ELR (cell line): Measurements from ENCODE around the gene PLTP.
A peak's percentile ranks its signal among the peaks of the same experiment; 100 is the strongest.

Experiments used
- DNase-seq: peaks from one replicate; pipeline ENCODE4 v3.0.0-alpha.2; 2015; ENCODE audit warnings: low read depth

Gene PLTP

DNA sequence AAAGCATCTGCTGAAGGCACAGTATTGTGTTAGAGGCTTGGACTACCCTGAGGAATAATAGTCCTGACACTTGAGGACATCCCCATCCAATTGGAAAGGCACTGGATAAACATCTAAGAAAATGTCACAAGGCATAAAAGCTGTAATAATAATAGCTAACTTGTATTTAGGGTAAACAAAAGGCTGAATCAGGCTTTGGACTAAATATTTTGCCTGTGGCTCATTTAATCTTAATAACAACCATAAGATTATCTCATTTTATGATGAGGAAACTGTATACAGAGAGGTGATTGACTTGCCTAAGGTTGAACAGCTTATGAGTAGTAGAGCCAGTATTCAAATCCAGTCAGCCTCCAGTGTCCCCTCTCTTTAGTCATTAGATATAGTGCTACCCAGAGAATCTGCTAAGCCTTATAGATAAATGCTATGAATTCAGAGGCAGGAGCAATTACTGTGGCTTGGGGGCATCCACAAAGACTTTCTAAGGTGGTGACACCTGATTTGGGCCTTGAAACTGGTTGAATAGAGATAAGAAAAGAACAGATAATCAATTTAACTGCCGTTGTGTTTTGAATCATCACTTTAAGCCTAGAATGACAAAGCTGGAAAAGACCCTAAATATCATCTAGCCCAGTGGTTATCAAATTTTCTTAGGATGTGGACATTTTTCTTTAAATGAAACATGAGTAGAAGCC is 38.4 kb downstream of the PLTP start:
- peak; percentile 63 for DNase-seq

DNA sequence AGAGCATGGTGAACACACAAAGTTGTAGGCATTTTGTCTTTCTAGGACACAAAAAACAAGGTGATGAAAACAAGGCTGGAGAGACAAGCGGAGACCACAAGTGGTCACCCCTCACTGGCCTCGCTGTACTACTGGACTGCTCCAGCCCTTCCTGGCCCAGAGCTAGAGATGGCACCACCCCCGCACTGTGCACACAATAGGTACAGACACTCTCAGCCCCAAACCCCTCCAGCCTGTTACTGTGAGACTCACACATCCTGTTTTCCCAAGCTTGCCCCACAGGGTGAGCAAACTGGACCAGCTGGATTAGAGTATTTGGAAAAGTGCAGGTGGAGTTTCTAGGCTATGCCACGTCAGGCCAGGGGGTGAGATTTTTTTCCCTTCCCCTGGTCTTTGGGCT is 39.3 kb downstream of the PLTP start:
- DNase-seq: no peak

GRCh38 chr20:45867819-45868176 is 44.2 kb downstream of the PLTP start:
- peak; percentile 88 for DNase-seq

DNA sequence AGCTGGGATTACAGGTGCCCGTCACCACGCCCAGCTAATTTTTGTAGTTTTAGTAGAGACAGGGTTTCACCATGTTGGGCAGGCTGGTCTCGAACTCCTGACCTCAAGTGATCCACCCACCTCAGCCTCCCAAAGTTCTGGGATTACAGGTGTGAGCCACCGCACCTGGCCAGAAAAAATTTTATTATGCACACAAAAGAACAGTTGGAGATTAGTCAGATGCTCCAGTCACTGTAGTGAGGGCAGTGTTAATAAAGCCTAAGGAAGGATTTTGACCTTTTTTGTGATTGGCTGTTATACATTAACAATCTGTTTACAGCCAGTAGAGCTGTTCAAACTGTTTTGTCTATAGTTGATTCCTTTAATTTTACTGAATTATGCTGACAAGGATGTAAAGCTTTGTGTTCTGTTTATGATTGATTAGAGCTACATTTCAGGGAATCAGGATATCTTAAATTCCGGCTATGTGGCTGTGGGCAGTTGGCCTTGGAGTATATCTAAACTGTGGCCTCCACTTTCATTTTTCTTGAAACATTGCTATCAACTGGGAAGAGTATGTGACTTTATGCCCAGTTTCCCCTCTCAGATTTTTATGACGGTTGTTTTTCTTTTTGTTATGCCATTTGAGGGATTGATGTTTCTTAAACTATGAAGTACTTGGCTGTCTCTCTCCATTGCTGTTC is 44.7 kb downstream of the PLTP start:
- no peak for DNase-seq

DNA sequence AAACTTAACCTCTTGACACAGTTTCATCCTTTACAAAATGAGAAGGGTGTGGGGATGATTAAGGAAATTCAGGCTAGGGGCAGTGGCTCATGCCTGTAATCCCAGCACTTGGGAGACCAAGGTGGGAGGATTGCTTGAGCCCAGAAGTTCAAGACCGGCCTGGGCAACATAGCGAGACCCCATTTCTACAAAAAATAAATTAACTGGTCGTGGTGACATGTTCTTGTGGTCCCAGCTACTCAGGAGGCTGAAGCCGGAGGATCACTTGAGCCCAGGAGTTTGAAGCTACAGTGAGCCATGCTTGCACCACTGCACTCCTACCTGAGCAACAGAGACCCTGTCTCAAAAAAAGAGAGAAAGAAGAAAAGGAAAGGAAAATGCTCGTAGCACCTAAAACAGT is 45.5 kb downstream of the PLTP start:
- no peak for DNase-seq

DNA sequence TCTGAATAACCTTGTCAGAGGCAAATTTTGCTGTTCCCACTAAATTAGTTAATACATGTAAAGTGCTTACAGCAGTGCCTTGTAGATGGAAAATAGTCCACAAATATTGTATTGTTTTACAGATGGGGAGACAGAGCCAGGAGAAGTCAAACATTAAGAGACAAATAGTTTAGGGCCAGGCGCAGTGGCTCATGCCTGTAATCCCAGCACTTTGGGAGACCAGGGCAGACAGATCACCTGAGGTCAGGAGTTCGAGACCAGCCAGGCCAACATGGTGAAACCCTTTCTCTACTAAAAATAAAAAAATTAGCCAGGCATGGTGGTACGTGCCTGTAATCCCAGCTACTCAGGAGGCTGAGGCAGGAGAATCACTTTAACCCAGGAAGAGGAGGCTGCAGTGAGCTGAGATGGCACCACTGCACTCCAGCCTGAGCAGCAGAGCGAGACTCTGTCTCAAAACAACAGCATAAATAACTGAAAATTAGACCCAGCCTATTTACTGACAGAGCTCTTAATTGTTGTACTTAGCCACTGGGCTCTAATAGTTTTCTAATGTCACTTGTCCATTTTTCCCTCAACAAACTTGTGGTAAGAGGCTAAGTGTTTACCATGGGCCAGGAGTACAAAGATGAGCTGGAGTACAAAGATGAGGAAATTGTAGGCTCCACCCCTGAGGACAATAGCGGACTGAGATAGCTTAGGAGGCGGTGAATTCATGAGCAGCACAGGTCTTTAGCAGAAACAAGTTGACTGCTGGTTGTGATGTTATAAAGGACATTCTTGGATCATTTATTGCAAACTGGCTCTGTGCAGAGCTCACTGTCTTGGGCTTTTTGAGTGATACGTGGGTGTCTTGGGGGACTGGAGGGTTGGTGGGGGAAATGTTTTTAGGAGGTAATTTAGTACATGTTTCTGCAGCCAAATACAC is 48.1 kb downstream of the PLTP start:
- no peak for DNase-seq

GRCh38 chr20:45861221-45862075 is 50.5 kb downstream of the PLTP start:
- DNase-seq: no peak

- peak; percentile 66 for DNase-seq
These were observed 51.3 kb downstream of the PLTP start for GRCh38 chr20:45860560-45861220.

DNA sequence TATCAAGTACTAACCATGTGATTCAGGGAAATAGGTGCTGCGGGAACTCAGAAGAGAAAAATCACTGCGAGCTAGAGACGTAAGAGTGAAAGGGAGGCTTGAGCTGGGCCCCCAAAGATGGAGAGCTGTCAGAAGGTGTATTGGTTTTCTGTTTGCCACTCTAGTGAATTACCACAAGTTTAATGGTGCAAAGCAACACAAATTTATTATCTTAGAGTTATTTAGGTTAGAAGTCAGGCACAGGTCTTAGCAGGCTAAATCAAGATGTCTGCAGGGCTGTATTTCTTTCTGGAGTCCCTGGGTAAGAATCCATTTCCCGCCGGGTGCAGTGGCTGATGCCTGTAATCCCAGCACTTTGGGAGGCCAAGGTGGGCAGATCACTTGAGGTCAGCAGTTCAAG is 52.0 kb downstream of the PLTP start:
- no peak for DNase-seq

GRCh38 chr20:45857882-45858216 is 54.1 kb downstream of the PLTP start:
- peak; percentile 57 for DNase-seq

GRCh38 chr20:45857114-45857881 is 54.7 kb downstream of the PLTP start, which contains the start of the genes ACOT8 and ZSWIM3:
TSS of gene ACOT8 (minus strand) at chr20:45857392. CDS start at chr20:45857315, 77 bp downstream.
TSS of gene ZSWIM3 (plus strand) at chr20:45857614. CDS start at chr20:45857826, 212 bp downstream.
- DNase-seq: peak; percentile 100

DNA sequence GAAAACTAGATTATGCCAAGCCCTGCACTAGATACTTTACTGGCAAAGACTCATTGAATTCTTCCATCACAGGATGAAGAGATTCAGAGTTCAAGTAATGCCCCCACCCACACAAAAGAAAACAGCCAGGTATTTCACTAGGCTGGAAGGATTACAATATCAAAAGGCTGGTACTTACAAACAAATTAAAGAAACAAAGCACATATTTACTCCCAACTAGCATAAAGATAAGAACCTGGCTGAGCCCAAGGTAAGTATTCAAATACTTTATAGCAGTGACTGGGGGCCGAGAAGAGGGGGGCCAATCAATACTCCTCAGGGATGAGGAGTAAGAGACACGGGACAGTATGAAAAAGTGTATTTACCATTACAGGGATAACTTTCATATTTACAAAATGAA is 58.5 kb downstream of the PLTP start:
- DNase-seq: no peak

DNA sequence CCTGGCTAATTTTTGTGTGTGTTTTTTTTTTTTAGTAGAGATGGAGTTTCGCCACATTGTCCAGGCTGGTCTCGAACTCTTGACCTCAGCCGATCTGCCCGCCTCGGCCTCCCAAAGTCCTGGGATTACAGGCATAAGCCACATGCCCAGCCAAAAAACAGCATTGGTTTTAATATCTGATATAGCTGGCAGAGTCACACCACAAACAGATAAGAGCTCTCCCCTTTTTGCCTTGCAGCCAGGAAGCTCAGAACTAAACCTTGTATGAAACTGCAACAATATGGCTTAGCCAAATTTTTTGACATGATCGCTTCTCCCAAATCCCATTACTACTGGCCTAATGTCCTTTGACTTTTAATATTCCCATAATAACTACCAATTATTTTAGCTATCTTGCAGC is 59.6 kb downstream of the PLTP start:
- no peak for DNase-seq

GRCh38 chr20:45851501-45851900 is 60.5 kb downstream of the PLTP start:
- no peak for DNase-seq

- DNase-seq: no peak
These were observed 61.0 kb downstream of the PLTP start for GRCh38 chr20:45850926-45851325.

- DNase-seq: no peak
These were observed 61.7 kb downstream of the PLTP start for GRCh38 chr20:45850238-45850637.

- DNase-seq: no peak
These were observed 62.9 kb downstream of the PLTP start for GRCh38 chr20:45848969-45849582.
